Measurements from ENCODE around the gene RP9. TPM values are rescaled to one million over a fixed set of nuclear protein-coding genes. Genes with fewer than 3 reads are reported as not detected.

The RP9 gene
- total and polyA plus RNA-seq, 9 of the 15 experiments (the other 6 are each of a cell fraction or from before 2014, with no cell fraction given): 10.7 to 44.8 (median 33.4) TPM

- TF ChIP-seq LEF1 (IDR thresholded peaks at IDR 0.05) (no peak), GTF2A2 (tag; IDR thresholded peaks at IDR 0.05) (no peak), ZNF324 (CRISPR knock-in tag; IDR thresholded peaks at IDR 0.05) (no peak)
These were observed 48.1 kb upstream of the RP9 start (continued) for GRCh38 chr7:33157311-33157710.

DNA sequence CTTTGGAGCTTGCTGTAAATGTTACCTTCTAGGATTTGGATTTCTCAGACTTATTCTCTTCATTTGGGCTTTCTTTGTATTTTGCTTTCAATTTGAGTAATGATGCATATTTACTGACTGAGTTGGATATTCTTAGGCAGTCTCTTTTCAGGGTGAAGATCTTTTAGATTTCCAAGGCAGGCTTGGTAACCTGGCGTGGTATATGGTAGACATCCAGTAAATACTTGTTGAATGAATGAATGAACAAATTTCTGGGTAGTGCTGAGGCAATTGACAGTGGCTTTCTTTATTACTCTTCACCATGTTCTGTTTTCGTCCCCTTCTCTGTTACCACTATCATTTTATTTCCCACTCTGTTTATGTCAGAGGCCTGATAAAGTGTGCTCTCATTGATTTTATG lies 47.2 kb upstream of the RP9 start:
- H4K20me1 ChIP-seq (replicated peaks; ENCODE audit: control insufficient read depth, insufficient read depth, low read length): no peaks in the 10 kb centered on the region
- ATAC-seq (no peak), DNase-seq (ENCODE audit: extremely low read depth in 1 of 4, low spot score in 3 of 4) (no peak)

More for the DNA sequence above, 47.2 kb upstream of the RP9 start:
- H3K36me3 ChIP-seq (ENCODE audit: control insufficient read depth, insufficient read depth, low read length): no peaks in the 10 kb centered on the region
- no peak overlapping the region for H2AFZ ChIP-seq (ENCODE audit: low read depth, low read length)
- FAIRE-seq: no peak
- H3K27ac ChIP-seq (ENCODE audit: extremely low read depth, low read depth, low read length): no peak overlapping the region
- in situ Hi-C loops (cut with MboI): no loop called here
- no peaks in the 10 kb centered on the region for H3K4me1 ChIP-seq (replicated peaks in 1 of 2; ENCODE audit: control insufficient read depth in 2 of 2, insufficient read depth in 2 of 2, low read length in 2 of 2)
- no peaks in the 10 kb centered on the region for H3K9me1 ChIP-seq (ENCODE audit: control insufficient read depth, insufficient read depth, low read length)
- no peak overlapping the region for H3K4me2 ChIP-seq (ENCODE audit: insufficient read depth, low read length)
- BruUV-seq (replicated peaks): no TSS peak
- intact Hi-C loops (cut with micrococcal nuclease): no loop called here
- TF ChIP-seq XRCC5 (IDR thresholded peaks at IDR 0.05; ENCODE audit: low read depth, low read length) (no peak), TCF7 (IDR thresholded peaks at IDR 0.05; ENCODE audit: borderline replicate concordance) (no peak), FOXJ2 (tag; IDR thresholded peaks at IDR 0.05) (no peak), GMEB1 (CRISPR knock-in tag; IDR thresholded peaks at IDR 0.05) (no peak), CBX3 (IDR thresholded peaks at IDR 0.05; ENCODE audit: borderline replicate concordance in 1 of 2, low read length in 2 of 2) (no peak)
- H3K27me3 ChIP-seq (ENCODE audit: control insufficient read depth in 2 of 2, insufficient read depth in 2 of 2, low read length in 2 of 2): no peaks in the 10 kb centered on the region
- no peak overlapping the region for H3K9ac ChIP-seq (ENCODE audit: insufficient read depth in 1 of 2, low read depth in 2 of 2, low read length in 2 of 2)
- ChIA-PET CTCF (ENCODE audit: low intra/inter-chr PET ratio) (no interaction called here), POLR2A (no interaction called here)
- H3K79me2 ChIP-seq (ENCODE audit: control insufficient read depth, insufficient read depth, low read length): no peaks in the 10 kb centered on the region
- H3K4me3 ChIP-seq: no peak overlapping the region
- H3K9me3 ChIP-seq (replicated peaks; ENCODE audit: control insufficient read depth, insufficient read depth, low read depth, low read length): no peaks in the 10 kb centered on the region
- WGBS (ENCODE audit: insufficient coverage, low coverage, missing lambda C conversion rate): 24% methylated on average over 2 of the region's 2 CpGs
